Bronchial epithelial cell (primary cell): ENCODE measurements around the gene ZNF205. TPM values are rescaled to one million over a fixed set of nuclear protein-coding genes. Genes with fewer than 3 reads are reported as not detected.
"Not testable (repeated sequence)": the region's sequence is repeated elsewhere in the genome, so short reads cannot be mapped to it uniquely, and the experiment has no call there.

Experiments
- DNase-seq: peaks from one replicate; pipeline ENCODE4 v3.0.0-alpha.2; 2010; ENCODE audit warnings: low read depth
- FAIRE-seq: peaks from 2 replicates; lab custom pipeline; 2011; peaks lifted over from hg19 to GRCh38; lab: Jason Lieb, UNC
- H3K27me3 ChIP-seq: 2 replicates; pipeline ENCODE4 v1.5.1; 2011; ENCODE audit warnings: low read length; ENCODE audit not compliant: control insufficient read depth, insufficient read depth
- H3K36me3 ChIP-seq: 2 replicates; pipeline ENCODE4 v1.5.1; 2011; ENCODE audit warnings: low read length; ENCODE audit not compliant: control insufficient read depth, insufficient read depth
- H3K4me3 ChIP-seq: 2 replicates; pipeline ENCODE4 v1.5.1; 2011; ENCODE audit warnings: mild to moderate bottlenecking, low read depth, low read length, control low read depth
- CTCF ChIP-seq: IDR thresholded peaks from 2 replicates; pipeline ENCODE4 v1.5.1; 2011; ENCODE audit warnings: mild to moderate bottlenecking, moderate library complexity, low read length, control low read depth, inconsistent platforms; ENCODE audit not compliant: insufficient read depth, severe bottlenecking
- total RNA-seq: library from RNA; depleted of rRNA; stranded (reverse); fragments of >200 nt; gene quantifications from 2 replicates; pipeline ENCODE4 v1.2.1, GENCODE V29; 2014

The ZNF205 gene
- total RNA-seq, 1 donor from 2014 or later = 22.4 TPM

GRCh38 chr16:3074860-3075522 is 37.4 kb upstream of the ZNF205 start:
- no peak for FAIRE-seq
- TF ChIP-seq CTCF = no peak
- DNase-seq = no peak
- Histone ChIP-seq H3K36me3 (no peaks in the 10 kb centered on the region), H3K27me3 (no peaks in the 10 kb centered on the region), H3K4me3 (no peak overlapping the region)

DNA sequence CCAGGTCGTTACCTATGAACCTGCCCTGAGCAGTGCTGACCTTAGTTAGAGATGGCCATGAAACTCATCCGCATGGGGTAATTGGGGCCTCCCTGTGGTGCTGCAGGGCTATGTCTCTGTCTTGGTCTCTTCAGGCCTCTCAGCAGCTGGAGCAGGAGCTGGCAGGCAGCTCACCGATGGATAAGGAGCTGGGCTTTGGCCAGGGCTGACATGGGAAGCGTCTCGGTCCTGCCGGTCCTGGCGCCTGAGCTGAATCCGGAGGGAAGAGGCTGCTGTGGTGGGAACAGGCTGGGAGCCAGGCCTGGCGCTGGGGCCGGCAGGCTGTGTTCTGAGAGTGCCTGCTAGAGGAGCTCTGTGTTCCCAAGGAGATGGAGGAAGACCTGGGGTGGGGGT is 36.9 kb upstream of the ZNF205 start:
- H3K36me3 ChIP-seq = no peaks in the 10 kb centered on the region
- H3K4me3 ChIP-seq = no peak overlapping the region
- no peak for FAIRE-seq
- peaks cover under 1% of the 10 kb centered on the region for H3K27me3 ChIP-seq
- TF ChIP-seq CTCF = no peak
- DNase-seq = no peak

DNA sequence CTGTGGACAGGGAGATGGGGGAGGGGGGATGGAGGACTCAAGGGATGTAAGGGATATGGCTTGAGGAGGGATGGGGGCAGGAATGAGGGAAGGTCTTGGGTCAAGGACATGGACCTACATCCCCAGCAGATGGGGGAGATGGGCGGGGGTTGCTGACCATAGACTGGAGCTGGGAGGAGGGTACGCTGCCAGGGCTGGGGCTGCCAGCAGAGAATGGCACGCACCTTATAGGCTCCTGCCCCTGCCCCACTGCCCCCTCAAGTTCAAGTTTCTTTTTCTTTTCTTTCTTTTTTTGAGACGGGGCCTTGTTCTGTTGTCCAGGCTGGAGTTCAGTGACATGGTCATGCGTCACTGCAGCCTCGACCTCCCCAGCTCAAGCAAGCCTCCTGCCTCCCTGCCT is 36.4 kb upstream of the ZNF205 start:
- not testable (repeated sequence) for FAIRE-seq, H3K27me3 ChIP-seq, H3K4me3 ChIP-seq, DNase-seq, H3K36me3 ChIP-seq

DNA sequence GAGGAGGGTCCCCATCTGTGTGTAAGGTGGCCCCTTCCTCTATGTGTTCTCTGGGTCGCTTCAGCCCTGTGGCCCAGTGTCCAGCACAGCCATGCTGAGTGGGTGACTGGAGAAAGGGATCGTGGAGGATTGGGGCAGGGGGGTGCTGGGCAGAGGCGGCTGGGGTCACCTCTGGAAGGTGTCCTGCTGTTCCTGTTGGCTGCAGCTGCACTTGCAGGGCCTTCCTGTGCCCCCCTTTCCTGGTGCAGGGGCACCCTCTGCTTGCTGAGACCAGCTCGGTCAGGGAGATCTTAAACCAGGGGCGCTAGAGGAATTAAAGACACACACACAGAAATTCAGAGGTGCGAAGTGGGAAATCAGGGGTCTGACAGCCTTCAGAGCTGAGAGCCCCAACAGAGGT is 35.8 kb upstream of the ZNF205 start:
- DNase-seq (no peak), FAIRE-seq (no peak)
- no peaks in the 10 kb centered on the region for H3K36me3 ChIP-seq
- no peak for TF ChIP-seq CTCF
- H3K4me3 ChIP-seq = no peak overlapping the region
- peaks cover 4% of the 10 kb centered on the region for H3K27me3 ChIP-seq

DNA sequence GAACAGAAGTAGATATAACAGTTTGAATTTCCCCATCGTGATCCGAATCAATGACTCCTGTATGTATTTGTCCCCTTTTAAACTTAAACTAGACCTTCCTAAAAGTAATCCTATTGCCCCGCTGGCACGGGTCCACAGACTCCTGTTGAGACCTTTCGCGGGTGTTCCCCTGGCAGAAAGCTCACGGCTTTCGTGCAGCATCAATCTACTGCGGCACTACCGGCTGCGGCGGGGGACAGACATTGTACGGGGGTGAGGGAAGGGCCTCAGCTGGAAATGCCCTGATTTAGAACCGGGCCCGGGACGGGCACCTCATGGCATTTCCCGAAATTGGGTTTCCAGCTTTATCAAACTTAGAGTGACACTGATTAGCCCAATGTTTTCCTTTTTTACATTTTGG is 32.4 kb upstream of the ZNF205 start:
- DNase-seq = no peak
- no peak for TF ChIP-seq CTCF
- H3K4me3 ChIP-seq = no peak overlapping the region
- H3K36me3 ChIP-seq = no peaks in the 10 kb centered on the region
- no peak for FAIRE-seq
- H3K27me3 ChIP-seq = peaks cover 4% of the 10 kb centered on the region

DNA sequence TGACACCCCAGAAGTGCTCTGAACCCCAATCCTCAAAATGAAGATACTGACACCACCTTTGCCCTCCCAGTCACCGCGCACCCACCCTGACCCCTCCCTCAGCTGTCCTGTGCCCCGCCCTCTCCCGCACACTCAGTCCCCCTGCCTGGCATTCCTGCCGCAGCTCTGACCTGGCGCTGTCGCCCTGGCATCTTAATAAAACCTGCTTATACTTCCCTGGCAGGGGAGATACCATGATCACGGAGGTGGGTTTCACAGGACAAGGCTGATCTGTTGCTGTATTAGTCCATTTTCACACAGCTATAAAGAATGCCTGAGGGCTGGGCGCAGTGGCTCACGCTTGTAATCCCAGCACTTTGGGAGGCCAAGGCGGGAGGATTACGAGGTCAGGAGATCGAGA is 30.4 kb upstream of the ZNF205 start:
- not testable (repeated sequence) for FAIRE-seq, H3K4me3 ChIP-seq, H3K27me3 ChIP-seq, H3K36me3 ChIP-seq, DNase-seq

GRCh38 chr16:3083408-3083807 is 29.0 kb upstream of the ZNF205 start:
- H3K36me3 ChIP-seq, H3K4me3 ChIP-seq, DNase-seq, FAIRE-seq, H3K27me3 ChIP-seq: not testable (repeated sequence)
